ENCODE data around the gene FYB1.

The FYB1 gene

DNA sequence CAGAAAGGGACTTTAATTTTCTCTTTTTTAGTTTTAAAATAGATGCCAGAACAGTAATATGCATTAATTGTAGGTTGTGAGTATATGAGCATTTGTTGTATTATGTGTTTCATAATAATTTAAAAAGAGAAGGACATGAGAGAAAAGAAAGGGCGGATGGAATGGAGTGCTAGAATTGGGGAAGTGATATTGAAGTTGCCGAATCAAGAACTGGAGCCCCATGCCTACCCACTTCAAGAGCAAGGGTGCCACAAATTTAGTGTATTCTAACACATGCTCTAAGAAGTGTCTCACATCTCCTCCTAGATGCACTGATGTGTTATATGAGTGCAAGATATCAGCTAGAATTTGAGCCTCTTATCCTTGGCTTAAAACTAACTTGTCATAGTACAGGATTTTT is 43.6 kb upstream of the FYB1 start:
- Histone ChIP-seq H3K27ac (replicated peaks) (0 out of 2 replicates have a peak overlapping the region, but pooled peaks have one; percentile 8), H3K4me3 (replicated peaks; ENCODE audit: insufficient read depth, low read length) (no peak overlapping the region), H3K27me3 (ENCODE audit: insufficient read depth, poor library complexity, severe bottlenecking) (no peaks in the 10 kb centered on the region)
- TF ChIP-seq SPI1 (IDR thresholded peaks at IDR 0.05; ENCODE audit: borderline replicate concordance, low read depth), result peak; percentile 96
- no peak for TF ChIP-seq GABPA (IDR thresholded peaks at IDR 0.05; ENCODE audit: low read depth)
- DNase-seq (ENCODE audit: low read depth in 1 of 2, low spot score in 1 of 2), result peak in 1 of 2 experiments; percentile 64

GRCh38 chr5:39260095-39260494 is 40.7 kb upstream of the FYB1 start:
- no peak for DNase-seq (ENCODE audit: low read depth in 1 of 2, low spot score in 1 of 2)
- TF ChIP-seq SPI1 (IDR thresholded peaks at IDR 0.05; ENCODE audit: borderline replicate concordance, low read depth) (no peak), GABPA (IDR thresholded peaks at IDR 0.05; ENCODE audit: low read depth) (no peak), CTCF (IDR thresholded peaks at IDR 0.05; ENCODE audit: insufficient read depth, low read length) (no peak), POLR2AphosphoS5 (IDR thresholded peaks at IDR 0.05; ENCODE audit: low read depth) (no peak)
- TF ChIP-seq, protein P1, sequence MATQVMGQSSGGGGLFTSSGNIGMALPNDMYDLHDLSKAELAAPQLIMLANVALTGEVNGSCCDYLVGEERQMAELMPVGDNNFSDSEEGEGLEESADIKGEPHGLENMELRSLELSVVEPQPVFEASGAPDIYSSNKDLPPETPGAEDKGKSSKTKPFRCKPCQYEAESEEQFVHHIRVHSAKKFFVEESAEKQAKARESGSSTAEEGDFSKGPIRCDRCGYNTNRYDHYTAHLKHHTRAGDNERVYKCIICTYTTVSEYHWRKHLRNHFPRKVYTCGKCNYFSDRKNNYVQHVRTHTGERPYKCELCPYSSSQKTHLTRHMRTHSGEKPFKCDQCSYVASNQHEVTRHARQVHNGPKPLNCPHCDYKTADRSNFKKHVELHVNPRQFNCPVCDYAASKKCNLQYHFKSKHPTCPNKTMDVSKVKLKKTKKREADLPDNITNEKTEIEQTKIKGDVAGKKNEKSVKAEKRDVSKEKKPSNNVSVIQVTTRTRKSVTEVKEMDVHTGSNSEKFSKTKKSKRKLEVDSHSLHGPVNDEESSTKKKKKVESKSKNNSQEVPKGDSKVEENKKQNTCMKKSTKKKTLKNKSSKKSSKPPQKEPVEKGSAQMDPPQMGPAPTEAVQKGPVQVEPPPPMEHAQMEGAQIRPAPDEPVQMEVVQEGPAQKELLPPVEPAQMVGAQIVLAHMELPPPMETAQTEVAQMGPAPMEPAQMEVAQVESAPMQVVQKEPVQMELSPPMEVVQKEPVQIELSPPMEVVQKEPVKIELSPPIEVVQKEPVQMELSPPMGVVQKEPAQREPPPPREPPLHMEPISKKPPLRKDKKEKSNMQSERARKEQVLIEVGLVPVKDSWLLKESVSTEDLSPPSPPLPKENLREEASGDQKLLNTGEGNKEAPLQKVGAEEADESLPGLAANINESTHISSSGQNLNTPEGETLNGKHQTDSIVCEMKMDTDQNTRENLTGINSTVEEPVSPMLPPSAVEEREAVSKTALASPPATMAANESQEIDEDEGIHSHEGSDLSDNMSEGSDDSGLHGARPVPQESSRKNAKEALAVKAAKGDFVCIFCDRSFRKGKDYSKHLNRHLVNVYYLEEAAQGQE (IDR thresholded peaks at IDR 0.05; ENCODE audit: insufficient replicate concordance, low read depth), result no peak
- H3K4me3 ChIP-seq (replicated peaks; ENCODE audit: insufficient read depth, low read length), result no peak overlapping the region
- no peak overlapping the region for H3K27ac ChIP-seq (replicated peaks)
- H3K27me3 ChIP-seq (ENCODE audit: insufficient read depth, poor library complexity, severe bottlenecking), result no peaks in the 10 kb centered on the region

- Histone ChIP-seq H3K4me3 (replicated peaks; ENCODE audit: insufficient read depth, low read length) (no peak overlapping the region), H3K27ac (replicated peaks) (no peak overlapping the region), H3K27me3 (ENCODE audit: insufficient read depth, poor library complexity, severe bottlenecking) (no peaks in the 10 kb centered on the region)
- DNase-seq (ENCODE audit: low read depth in 1 of 2, low spot score in 1 of 2), result no peak
- TF ChIP-seq POLR2AphosphoS5 (IDR thresholded peaks at IDR 0.05; ENCODE audit: low read depth) (no peak), GABPA (IDR thresholded peaks at IDR 0.05; ENCODE audit: low read depth) (no peak), CTCF (IDR thresholded peaks at IDR 0.05; ENCODE audit: insufficient read depth, low read length) (no peak), SPI1 (IDR thresholded peaks at IDR 0.05; ENCODE audit: borderline replicate concordance, low read depth) (no peak)
- TF ChIP-seq, protein P1 (IDR thresholded peaks at IDR 0.05; ENCODE audit: insufficient replicate concordance, low read depth), result no peak
These were observed 38.2 kb upstream of the FYB1 start for GRCh38 chr5:39257554-39257953.

DNA sequence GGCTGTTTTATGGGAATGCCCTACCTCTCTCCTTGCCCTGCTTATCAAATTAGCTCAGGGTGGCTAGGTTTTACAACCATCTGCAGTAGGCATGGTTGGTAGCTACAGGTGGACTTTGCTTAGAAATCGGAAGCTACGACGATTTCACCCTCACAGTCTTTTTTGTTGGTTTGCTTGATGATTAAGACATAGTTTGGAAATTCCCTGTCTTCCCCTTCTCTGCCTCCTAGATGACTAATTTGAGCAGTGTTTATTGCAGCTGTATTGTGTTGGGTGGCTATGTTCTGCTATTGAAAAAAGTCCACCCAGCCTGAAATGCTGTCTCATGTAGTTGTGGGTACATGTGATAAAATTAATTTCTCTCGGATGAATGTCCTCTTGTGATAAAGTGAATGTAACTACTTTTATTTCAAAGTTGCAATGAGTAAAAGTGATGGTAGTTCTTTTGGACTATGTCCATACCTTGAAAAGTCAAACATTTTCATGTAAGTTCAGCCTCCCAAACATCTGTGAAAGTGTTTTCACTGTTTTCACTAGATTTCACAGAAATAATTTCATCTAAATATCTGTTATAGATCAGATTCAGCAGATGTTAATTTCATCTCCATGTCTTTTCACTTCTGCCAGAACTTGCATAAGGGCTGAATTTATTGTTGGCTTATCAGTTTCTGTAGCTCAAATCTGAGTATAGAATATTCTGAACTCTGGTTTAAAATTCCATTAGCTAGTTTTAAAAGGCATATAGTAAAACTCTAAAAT is 37.3 kb upstream of the FYB1 start:
- peak overlapping the region; percentile 12; the same call in 1 of the 2 replicates for H3K4me3 ChIP-seq (replicated peaks; ENCODE audit: insufficient read depth, low read length)
- no peaks in the 10 kb centered on the region for H3K27me3 ChIP-seq (ENCODE audit: insufficient read depth, poor library complexity, severe bottlenecking)
- peak overlapping the region; percentile 42 for H3K27ac ChIP-seq (replicated peaks)
- DNase-seq (ENCODE audit: low read depth in 1 of 2, low spot score in 1 of 2), result peak; percentile 54 to 74
- TF ChIP-seq, protein P1 (IDR thresholded peaks at IDR 0.05; ENCODE audit: insufficient replicate concordance, low read depth), result no peak
- TF ChIP-seq SPI1 (IDR thresholded peaks at IDR 0.05; ENCODE audit: borderline replicate concordance, low read depth), result peak; percentile 37; the same call in 1 of the 2 replicates

Measured in HL-60 (cell line).